HG03045 (cell line): ENCODE results near the gene SLC29A3.
"Not testable (repeated sequence)": the region's sequence is repeated elsewhere in the genome, so short reads cannot be mapped to it uniquely, and the experiment has no call there.

Experiments used
- ATAC-seq: cut with Tn5 transposase; IDR thresholded peaks from one replicate; pipeline ENCODE4 v1.9.1; 2021; ENCODE audit warnings: mild to moderate bottlenecking, moderate library complexity; ENCODE audit not compliant: unreplicated experiment

SLC29A3 gene

DNA sequence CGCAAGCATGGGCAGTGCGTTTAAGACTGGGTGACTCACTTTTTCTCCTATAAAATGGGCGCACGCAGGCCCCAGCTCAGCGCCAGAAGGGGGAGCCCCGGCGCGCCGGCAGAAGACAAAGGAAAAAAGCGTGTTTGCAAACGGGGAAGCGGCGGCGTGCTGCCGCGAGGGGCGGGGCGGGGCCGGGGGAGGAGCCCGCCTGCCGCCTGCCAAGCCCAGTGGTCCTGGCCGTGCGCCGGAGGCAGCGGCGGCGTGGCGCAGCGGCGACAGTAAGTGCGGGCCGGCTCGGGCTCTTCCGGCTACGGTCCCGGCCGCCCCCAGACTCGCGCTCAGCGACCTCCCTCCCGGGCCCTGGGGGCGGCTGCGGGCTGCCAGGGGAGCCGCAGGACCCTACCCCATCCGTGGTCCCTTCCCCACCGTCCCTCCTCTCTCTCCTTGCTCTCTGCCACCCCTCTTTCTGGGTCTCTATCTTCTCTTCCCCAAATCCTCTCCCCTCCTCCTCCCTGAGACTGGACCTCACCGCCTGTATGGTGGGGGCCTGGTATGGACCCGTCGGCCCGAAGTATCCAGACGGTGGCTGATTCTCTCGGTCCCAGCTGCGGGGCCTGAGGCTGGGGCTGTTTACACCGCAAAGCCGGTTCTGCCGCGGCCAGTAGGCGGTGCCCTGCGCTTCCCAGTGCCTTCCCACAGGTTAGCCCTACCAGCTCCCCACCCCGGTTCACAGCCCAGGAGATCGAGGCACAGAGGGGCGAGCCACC lies at the start of gene SLC29A3:
Gene SLC29A3, plus strand, starts transcription at position 218 of the 758 bp plus-strand sequence. Its CDS starts 51 bp downstream, at position 269.
- peak; percentile 80 for ATAC-seq

- ATAC-seq: no peak
Observed at GRCh38 chr10:71269301-71270288, 49.5 kb upstream of the SLC29A3 start.

GRCh38 chr10:71270301-71271220 lies 48.5 kb upstream of the SLC29A3 start:
- ATAC-seq: no peak

DNA sequence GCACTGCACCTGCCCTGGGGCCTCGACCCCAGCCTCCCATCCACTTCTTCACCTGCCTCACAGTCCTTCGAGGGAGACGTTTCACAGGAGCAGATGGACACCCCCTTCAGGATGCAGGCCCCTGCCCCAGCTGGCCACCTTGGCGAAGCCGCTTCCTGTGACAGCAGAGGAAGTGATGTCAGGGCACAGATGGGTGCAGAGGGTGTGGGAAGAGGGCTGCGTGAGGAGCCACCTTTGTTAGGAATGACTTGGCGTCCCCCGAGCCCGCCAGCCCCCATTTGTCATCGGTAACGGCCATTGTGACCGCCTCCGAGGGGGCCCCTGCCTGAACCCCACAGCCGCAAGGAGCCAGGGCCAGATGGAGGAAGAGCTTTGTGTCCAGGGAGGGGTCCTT lies 47.4 kb upstream of the SLC29A3 start:
- no peak for ATAC-seq

DNA sequence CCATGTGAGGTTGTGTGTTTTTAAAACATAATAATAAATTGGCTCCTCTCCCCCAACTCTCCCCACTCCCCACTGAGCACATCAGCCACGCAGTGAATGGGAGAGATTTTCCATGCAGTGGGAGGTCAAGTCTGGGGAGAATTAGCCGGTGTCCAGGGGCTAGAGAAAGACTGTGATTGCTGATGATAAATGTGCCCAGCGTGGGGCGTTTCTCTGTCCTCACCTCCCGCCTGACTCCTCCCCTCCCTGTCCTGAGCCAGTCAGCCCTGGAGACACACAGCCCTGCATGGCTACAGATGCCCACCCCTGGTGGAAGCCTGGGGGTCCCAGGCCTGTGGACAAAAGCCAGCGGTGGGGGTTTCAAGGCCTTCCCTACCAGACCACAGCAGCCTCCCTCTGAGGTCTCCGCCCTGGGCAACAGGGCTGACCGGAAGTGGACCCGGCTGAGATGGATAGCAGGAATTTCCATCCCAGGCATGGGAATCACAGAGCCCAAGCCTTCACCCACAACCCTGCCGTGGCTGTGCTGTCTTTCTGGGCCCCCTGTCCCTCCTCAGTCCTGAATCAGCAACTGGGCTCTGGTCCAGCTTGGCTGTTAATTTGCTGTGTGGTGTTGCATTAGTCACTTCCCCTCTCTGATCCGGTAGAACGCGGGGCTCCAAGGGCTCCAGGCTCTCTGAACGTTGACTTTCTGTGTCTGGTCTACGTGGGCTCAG lies 46.8 kb upstream of the SLC29A3 start:
- no peak for ATAC-seq

GRCh38 chr10:71272974-71273373 lies 46.1 kb upstream of the SLC29A3 start:
- ATAC-seq: not testable (repeated sequence)

DNA sequence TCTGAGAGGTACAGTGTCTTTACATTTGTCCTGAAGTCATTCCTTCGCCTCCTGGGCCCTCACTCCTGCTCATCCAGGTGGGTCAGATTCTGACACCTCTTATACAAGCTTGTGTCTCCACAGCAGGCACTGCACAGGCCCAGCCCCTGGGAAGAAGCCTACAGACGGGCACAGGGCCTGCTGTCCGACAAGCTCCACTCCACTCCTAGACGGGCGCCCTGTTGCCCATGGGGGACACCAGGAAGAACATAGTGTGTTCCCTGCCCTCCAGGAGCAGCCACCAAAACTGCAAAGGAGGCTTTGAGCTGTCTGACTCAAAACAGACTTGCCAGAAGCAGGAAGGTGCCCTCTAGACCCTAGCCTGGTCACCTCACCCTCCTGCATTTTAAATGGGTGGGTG lies 45.6 kb upstream of the SLC29A3 start:
- no peak for ATAC-seq

DNA sequence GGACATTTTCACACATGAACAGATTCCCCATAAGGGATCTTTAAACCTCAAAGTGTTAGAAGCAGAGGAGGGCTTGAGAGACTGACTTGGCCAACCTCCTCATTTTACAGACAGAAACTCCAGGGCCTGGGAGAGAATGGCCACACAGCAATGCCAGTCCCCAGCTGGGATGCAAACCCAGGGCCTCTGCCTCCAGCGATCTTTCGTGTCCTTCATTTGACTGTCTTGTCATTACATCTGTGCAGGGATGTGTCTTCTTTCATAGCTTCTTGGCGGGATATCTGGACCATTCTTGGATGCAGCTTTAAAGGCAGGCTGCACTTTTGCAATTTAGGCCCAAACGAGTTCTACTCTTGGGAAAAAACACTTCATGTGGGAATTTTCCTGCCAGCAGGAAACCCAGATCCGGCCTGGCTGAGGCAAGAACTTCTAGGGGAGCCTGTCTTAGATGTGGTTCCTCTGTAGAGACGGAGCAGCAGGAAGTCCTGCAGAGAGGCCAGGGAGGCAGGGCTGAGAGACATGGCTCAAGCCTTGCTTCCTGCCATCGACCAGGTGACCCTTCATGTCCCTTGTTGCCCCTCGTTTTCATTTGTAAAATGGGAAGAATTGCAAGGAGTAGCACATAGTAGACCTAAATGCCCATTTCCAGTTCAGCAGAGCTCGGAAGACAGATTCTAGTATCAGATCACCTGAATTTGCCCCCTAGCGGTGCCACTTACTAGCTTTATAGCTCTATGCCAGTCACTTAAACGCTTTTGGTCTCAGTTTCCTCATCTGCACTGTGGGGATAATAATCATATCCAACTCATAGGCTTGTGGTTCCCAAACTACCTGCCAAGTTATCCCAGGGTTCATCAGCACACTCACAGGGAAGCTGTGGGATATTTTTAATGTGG lies 43.9 kb upstream of the SLC29A3 start:
- ATAC-seq: no peak

GRCh38 chr10:71276873-71277272 lies 42.2 kb upstream of the SLC29A3 start:
- no peak for ATAC-seq

GRCh38 chr10:71277914-71278665 lies 41.0 kb upstream of the SLC29A3 start:
- ATAC-seq: no peak

GRCh38 chr10:71278691-71279588 lies 40.1 kb upstream of the SLC29A3 start:
- no peak for ATAC-seq

- no peak for ATAC-seq
Observed at GRCh38 chr10:71279590-71280170, 39.4 kb upstream of the SLC29A3 start.

DNA sequence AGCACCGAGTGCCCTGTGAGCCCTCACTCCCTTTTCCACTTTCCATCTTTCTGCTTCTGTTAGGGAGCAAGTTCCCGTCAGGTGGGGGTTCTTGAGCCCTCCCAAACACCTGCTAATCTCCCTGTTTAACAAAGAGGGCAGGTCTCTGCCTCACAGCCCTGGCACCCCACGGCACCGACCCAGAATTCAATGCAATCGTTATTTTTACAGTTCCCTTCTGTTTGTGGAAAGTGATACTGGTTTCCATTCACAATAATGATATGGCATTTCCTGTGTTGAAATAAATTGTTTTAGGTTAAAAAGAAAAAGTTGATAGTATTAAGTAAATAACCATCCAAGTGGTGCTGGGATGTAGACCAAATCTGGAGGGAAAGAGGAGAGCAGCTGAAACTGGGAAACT lies 38.8 kb upstream of the SLC29A3 start:
- ATAC-seq: no peak

GRCh38 chr10:71280825-71281224 lies 38.2 kb upstream of the SLC29A3 start:
- ATAC-seq: no peak

GRCh38 chr10:71281646-71282322 lies 37.3 kb upstream of the SLC29A3 start:
- ATAC-seq: no peak

DNA sequence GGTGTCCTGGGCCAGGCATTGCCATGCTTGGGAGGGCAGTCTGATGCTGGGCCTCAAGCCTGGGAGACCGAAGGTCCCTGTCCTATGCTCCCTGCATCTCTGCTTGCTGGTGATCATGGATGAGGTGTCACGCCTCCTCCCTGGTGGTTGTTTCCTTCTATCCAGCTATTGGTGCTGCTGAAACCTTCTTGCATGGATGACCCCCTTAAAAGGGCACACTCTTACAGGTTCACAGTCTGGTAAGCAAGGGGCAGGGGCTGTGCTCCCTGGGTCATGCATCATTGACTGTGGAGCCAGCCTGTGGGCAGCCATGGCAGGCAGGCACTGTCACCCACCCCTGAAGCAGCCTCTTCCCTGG lies 36.8 kb upstream of the SLC29A3 start:
- ATAC-seq: no peak

- ATAC-seq: no peak
Observed at GRCh38 chr10:71283410-71283809, 35.6 kb upstream of the SLC29A3 start.
